GM21723 (cell line): ENCODE measurements around the gene TIRAP.
"Not testable (repeated sequence)": the region's sequence is repeated elsewhere in the genome, so short reads cannot be mapped to it uniquely, and the experiment has no call there.

Experiments used
- ATAC-seq: cut with Tn5 transposase; IDR thresholded peaks from one replicate; pipeline ENCODE4 v1.9.1; 2021; ENCODE audit warnings: mild to moderate bottlenecking, moderate library complexity; ENCODE audit not compliant: unreplicated experiment

Gene TIRAP

DNA sequence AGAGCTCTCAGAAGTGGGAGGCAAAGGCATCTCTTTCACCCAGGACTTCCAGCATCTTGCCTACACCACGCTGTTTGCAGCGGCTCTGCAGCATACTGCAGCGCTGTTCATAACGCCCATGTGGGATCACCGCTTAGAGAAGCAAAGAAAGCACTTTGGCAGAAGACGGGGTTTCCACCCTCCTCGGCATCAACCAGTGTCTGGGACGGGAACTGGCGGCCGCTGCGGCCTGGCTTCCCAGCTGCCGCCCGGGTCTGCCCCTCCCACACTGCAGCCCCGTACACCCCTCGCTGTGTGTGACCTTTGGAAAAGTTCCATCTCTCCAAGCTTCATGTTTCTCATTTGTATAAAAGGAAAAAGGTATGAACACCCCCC, 545 bp upstream of the TIRAP start:
- peak; percentile 21 for ATAC-seq

GRCh38 chr11:126284829-126285228, 1.9 kb downstream of the TIRAP start:
- ATAC-seq, result peak; percentile 52

DNA sequence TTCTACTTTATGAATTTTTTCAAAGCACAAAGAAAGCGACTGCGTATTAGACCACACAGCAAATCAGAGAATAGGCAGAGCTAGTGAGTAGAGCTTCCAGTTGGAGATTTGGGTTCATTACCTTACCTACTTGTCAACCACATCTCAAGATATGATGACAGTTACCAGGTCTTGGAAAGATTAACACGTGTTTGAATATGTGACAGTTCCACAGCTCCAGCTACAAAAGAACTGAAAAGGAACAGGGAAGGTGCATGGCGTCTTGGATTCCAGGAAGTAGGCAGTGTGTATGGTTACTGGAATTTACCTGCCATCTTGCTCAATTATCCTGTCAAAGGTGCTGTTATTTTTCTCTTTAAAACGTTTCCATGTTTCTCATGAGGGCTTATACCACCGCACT, 5.3 kb downstream of the TIRAP start:
- ATAC-seq, result no peak

DNA sequence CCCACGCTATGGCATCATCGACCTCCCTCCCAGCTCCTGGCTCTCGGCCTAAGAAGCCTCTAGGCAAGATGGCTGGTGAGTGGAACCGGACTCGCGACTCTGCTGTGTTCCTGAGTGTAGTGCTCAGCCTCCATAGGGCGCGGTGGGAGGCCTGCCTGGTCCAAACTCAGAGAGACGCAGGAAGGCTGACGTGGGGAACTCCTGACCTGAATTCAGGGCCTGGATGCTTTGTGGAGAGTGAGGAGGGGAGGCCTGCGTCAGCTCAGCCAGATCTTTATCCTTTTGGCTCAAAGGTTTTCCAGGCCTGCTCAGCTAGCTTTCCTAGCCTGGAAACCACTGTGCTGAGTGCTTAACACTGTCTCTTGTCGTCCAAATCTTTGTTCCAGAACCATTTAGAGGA, 8.0 kb downstream of the TIRAP start:
- no peak for ATAC-seq

- no peak for ATAC-seq
Observed at GRCh38 chr11:126293726-126294125, 10.8 kb downstream of the TIRAP start.

- no peak for ATAC-seq
Observed at GRCh38 chr11:126297004-126297403, 14.1 kb downstream of the TIRAP start.

GRCh38 chr11:126303623-126304456, 20.9 kb downstream of the TIRAP start, which contains the start of gene DCPS:
TSS of gene DCPS (plus strand) at chr11:126304060. CDS start at chr11:126304081, 21 bp downstream.
- ATAC-seq, result peak; percentile 86

- peak; percentile 37 for ATAC-seq
Observed at GRCh38 chr11:126304457-126305075, 21.7 kb downstream of the TIRAP start.

GRCh38 chr11:126305699-126306098, 22.8 kb downstream of the TIRAP start:
- ATAC-seq, result peak; percentile 49

GRCh38 chr11:126307706-126308105, 24.8 kb downstream of the TIRAP start:
- no peak for ATAC-seq

GRCh38 chr11:126308271-126308671, 25.4 kb downstream of the TIRAP start:
- no peak for ATAC-seq

DNA sequence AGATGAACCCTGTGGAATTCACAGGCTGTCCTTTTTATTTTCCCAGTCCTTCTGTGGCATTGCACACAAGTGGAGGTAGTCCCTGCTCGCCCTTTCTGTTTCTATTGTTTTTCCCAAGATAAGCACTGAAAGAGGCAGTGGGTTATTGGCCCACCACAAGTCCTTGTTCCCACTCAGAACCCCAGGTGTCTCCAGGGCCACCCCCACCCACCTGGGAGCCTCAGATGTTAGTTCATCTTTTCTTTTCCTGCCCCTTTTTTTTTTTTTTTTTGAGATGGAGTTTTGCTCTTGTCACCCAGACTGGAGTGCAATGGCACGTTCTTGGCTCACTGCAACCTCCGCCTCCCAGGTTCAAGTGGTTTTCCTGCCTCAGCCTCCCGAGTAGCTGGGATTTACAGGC, 25.9 kb downstream of the TIRAP start:
- not testable (repeated sequence) for ATAC-seq

- ATAC-seq, result peak; percentile 50
Observed at GRCh38 chr11:126310200-126310991, 27.5 kb downstream of the TIRAP start.

DNA sequence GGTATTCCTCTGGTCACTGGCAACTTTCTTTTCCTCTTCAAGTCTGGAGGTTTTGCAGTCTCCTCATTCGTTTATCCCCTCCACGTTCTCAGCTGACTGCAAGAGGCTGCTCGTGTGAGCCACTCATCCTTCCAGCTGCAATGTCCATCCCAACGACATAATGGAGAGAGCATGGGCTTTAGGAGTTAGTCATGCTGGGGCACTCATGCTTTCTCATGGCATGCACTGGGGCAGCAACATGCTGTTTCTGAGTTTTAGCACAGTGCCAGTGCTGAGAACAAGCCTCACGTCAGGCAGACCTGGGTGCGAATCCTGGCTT, 28.1 kb downstream of the TIRAP start:
- ATAC-seq, result no peak

DNA sequence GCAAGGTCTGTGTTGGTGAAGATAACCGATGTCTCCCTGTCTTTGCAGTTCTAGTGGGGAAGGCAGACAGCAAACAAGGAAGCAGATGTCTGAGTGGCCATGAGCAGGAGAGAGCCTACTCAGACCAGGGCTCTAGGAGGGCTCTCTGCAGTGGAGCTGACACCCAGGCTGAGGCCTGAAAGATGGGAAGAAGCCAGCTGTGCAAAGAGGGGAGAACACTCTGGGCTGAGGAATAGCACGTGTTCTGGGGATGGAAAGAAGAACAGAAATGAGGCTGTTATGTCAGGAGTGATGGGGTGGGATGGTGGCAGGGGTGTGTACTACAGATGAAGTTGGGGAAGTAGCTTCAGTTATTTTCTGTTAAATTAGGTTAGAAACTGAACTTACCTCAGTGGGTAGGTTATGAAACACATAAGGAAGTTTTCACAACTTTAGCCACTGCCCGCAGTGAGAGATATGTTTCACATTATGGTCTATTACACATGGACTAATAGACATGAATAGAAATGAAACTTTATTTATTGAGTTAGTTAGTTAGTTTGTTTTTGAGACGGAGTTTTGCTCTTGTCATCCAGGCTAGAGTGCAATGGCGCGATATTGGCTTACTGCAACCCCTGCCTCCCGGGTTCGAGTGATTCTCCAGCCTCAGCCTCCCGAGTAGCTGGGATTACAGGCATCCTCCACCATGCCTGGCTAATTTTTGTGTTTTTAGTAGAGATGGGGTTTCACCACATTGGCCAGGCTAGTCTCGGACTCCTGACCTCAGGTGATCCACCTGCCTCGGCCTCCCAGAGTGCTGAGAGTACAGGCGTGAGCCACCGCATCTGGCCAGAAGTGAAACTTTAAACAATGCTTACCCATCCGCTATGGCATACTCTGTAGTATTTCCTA, 28.8 kb downstream of the TIRAP start:
- peak; percentile 76 for ATAC-seq

- ATAC-seq, result no peak
Observed at GRCh38 chr11:126312961-126313360, 30.1 kb downstream of the TIRAP start.

- no peak for ATAC-seq
Observed at GRCh38 chr11:126313826-126314225, 30.9 kb downstream of the TIRAP start.

- no peak for ATAC-seq
Observed at GRCh38 chr11:126317432-126317755, 34.5 kb downstream of the TIRAP start.

- ATAC-seq, result peak; percentile 41
Observed at GRCh38 chr11:126317756-126318573, 35.1 kb downstream of the TIRAP start.
